ENCODE results near the gene MEGF11.

- TF ChIP-seq ATF2 (tag by site-specific recombination; IDR thresholded peaks at IDR 0.05; ENCODE audit: low read depth) (no peak), SP2 (tag by site-specific recombination; IDR thresholded peaks at IDR 0.05) (no peak), CTCF (tag by site-specific recombination; IDR thresholded peaks at IDR 0.05) (no peak), ZNF37A (tag by site-specific recombination; IDR thresholded peaks at IDR 0.05) (no peak), GLI4 (tag by site-specific recombination; IDR thresholded peaks at IDR 0.05) (no peak), REST (tag by site-specific recombination; IDR thresholded peaks at IDR 0.05) (no peak), ZNF292 (tag by site-specific recombination; IDR thresholded peaks at IDR 0.05; ENCODE audit: borderline replicate concordance, low read depth) (no peak)
Measured at GRCh38 chr15:66078929-66079275, 174.6 kb downstream of the MEGF11 start.
